H9 (cell line): ENCODE results near the gene PSAPL1. TPM values are rescaled to one million over a fixed set of nuclear protein-coding genes. Genes with fewer than 3 reads are reported as not detected.

Experiments
- DNase-seq: peaks from one replicate; pipeline ENCODE4 v3.0.0-alpha.2; 2017
- H2AFZ ChIP-seq: one replicate; pipeline ENCODE4 v1.6.1; 2013; ENCODE audit warnings: mild to moderate bottlenecking, low read length, control low read depth, moderate library complexity
- H2AK5ac ChIP-seq: 2 replicates; pipeline ENCODE4 v1.6.1; 2013; ENCODE audit warnings: low read length, control low read depth, mixed read lengths; ENCODE audit not compliant: insufficient read length
- H2BK120ac ChIP-seq: one replicate; pipeline ENCODE4 v1.6.1; 2013; ENCODE audit warnings: low read depth, mild to moderate bottlenecking, low read length, control low read depth, inconsistent platforms; ENCODE audit not compliant: poor library complexity, severe bottlenecking
- H2BK12ac ChIP-seq: 2 replicates; pipeline ENCODE4 v1.6.1; 2013; ENCODE audit warnings: low read length, control low read depth, mixed read lengths, low read depth; ENCODE audit not compliant: insufficient read length
- H2BK15ac ChIP-seq: 2 replicates; pipeline ENCODE4 v1.6.1; 2013; ENCODE audit warnings: low read depth, low read length, control low read depth
- H2BK20ac ChIP-seq: one replicate; pipeline ENCODE4 v1.6.1; 2013; ENCODE audit warnings: low read depth, mild to moderate bottlenecking, low read length, control low read depth, inconsistent platforms; ENCODE audit not compliant: poor library complexity, severe bottlenecking
- H2BK5ac ChIP-seq: 2 replicates; pipeline ENCODE4 v1.6.1; 2013; ENCODE audit warnings: low read length, control low read depth, mixed read lengths; ENCODE audit not compliant: insufficient read length
- H3K14ac ChIP-seq: 2 replicates; pipeline ENCODE4 v1.6.1; 2013; ENCODE audit warnings: low read length, control low read depth; ENCODE audit not compliant: insufficient read depth
- H3K18ac ChIP-seq: 2 replicates; pipeline ENCODE4 v1.6.1; 2013; ENCODE audit warnings: low read depth, mild to moderate bottlenecking, mixed read lengths, low read length, control low read depth; ENCODE audit not compliant: insufficient read length
- H3K23ac ChIP-seq: 2 replicates; pipeline ENCODE4 v1.6.1; 2013; ENCODE audit warnings: low read length, control low read depth, mixed read lengths, low read depth; ENCODE audit not compliant: insufficient read length
- H3K23me2 ChIP-seq: 2 replicates; pipeline ENCODE4 v1.6.1; 2013; ENCODE audit warnings: low read depth, mild to moderate bottlenecking, mixed read lengths, low read length, control low read depth; ENCODE audit not compliant: insufficient read length, poor library complexity, severe bottlenecking
- H3K27ac ChIP-seq: 2 replicates; pipeline ENCODE4 v1.5.1; 2013; ENCODE audit warnings: low read length, control low read depth, mixed read lengths, low read depth; ENCODE audit not compliant: insufficient read length
- H3K27me3 ChIP-seq: 2 replicates; pipeline ENCODE4 v1.6.1; 2013; ENCODE audit warnings: low read length, control low read depth, inconsistent platforms; ENCODE audit not compliant: insufficient read depth
- H3K4ac ChIP-seq: 2 replicates; pipeline ENCODE4 v1.6.1; 2013; ENCODE audit warnings: low read depth, mild to moderate bottlenecking, control low read depth, inconsistent platforms, low read length, moderate library complexity
- H3K4me1 ChIP-seq: 2 replicates; pipeline ENCODE4 v1.6.1; 2013; ENCODE audit warnings: low read length, control low read depth, inconsistent platforms; ENCODE audit not compliant: insufficient read depth
- H3K4me2 ChIP-seq: 2 replicates; pipeline ENCODE4 v1.6.1; 2013; ENCODE audit warnings: low read length, control low read depth, mixed read lengths; ENCODE audit not compliant: insufficient read length, insufficient read depth
- H3K56ac ChIP-seq: 2 replicates; pipeline ENCODE4 v1.6.1; 2013; ENCODE audit warnings: low read depth, mild to moderate bottlenecking, mixed read lengths, low read length, control low read depth; ENCODE audit not compliant: insufficient read length
- H3K79me1 ChIP-seq: 2 replicates; pipeline ENCODE4 v1.6.1; 2013; ENCODE audit warnings: low read depth, mild to moderate bottlenecking, moderate library complexity, low read length, control low read depth, inconsistent platforms; ENCODE audit not compliant: insufficient read depth, poor library complexity, severe bottlenecking
- H3K79me2 ChIP-seq: 2 replicates; pipeline ENCODE4 v1.6.1; 2013; ENCODE audit warnings: low read length, control low read depth, inconsistent platforms; ENCODE audit not compliant: insufficient read depth
- H3K9ac ChIP-seq: 2 replicates; pipeline ENCODE4 v1.6.1; 2013; ENCODE audit warnings: low read length, control low read depth, mixed read lengths; ENCODE audit not compliant: insufficient read length; ENCODE audit errors: extremely low read depth
- H3K9me3 ChIP-seq: one replicate; pipeline ENCODE4 v1.6.1; 2013; ENCODE audit warnings: low read depth, low read length, inconsistent platforms; ENCODE audit not compliant: control insufficient read depth
- H3T11ph ChIP-seq: one replicate; pipeline ENCODE4 v1.6.1; 2013; ENCODE audit warnings: mild to moderate bottlenecking, low read length, control low read depth, inconsistent platforms
- H4K20me1 ChIP-seq: one replicate; pipeline ENCODE4 v1.6.1; 2013; ENCODE audit not compliant: control insufficient read depth, insufficient read length, insufficient read depth
- H4K5ac ChIP-seq: 2 replicates; pipeline ENCODE4 v1.6.1; 2013; ENCODE audit warnings: low read depth, mild to moderate bottlenecking, mixed read lengths, low read length, control low read depth; ENCODE audit not compliant: insufficient read length
- H4K8ac ChIP-seq: replicated peaks from 2 replicates; pipeline ENCODE4 v1.6.1; 2013; ENCODE audit warnings: low read length, control low read depth, mixed read lengths, low read depth; ENCODE audit not compliant: insufficient read length
- H4K91ac ChIP-seq: 2 replicates; pipeline ENCODE4 v1.6.1; 2013; ENCODE audit warnings: low read depth, mild to moderate bottlenecking, moderate library complexity, mixed read lengths, low read length, control low read depth; ENCODE audit not compliant: insufficient read length
- H3K27ac Mint-ChIP-seq, 3 experiments: 2 replicates in 2 of 3; 3 replicates in 1 of 3; pipeline ENCODE4 v1.8.0; 2020 to 2021; ENCODE audit warnings: mixed read lengths in 3 of 3, mild to moderate bottlenecking in 1 of 3, moderate library complexity in 1 of 3
- H3K27me3 Mint-ChIP-seq: 2 replicates; pipeline ENCODE4 v1.8.0; 2021; ENCODE audit warnings: low read depth, mild to moderate bottlenecking, moderate library complexity, mixed read lengths
- H3K36me3 Mint-ChIP-seq, 3 experiments: 2 replicates in 2 of 3; 3 replicates in 1 of 3; pipeline ENCODE4 v1.8.0; 2020 to 2021; ENCODE audit warnings: low read depth in 3 of 3, mixed read lengths in 3 of 3; ENCODE audit not compliant: insufficient read depth in 1 of 3
- H3K4me1 Mint-ChIP-seq, 2 experiments: 2 replicates each; pipeline ENCODE4 v1.8.0; 2020; ENCODE audit warnings: mixed read lengths in 2 of 2
- H3K4me3 Mint-ChIP-seq, 2 experiments: 2 replicates in 1 of 2; 3 replicates in 1 of 2; pipeline ENCODE4 v1.8.0; 2020 to 2021; ENCODE audit warnings: mild to moderate bottlenecking in 2 of 2, mixed read lengths in 2 of 2, moderate library complexity in 1 of 2
- H3K9me3 Mint-ChIP-seq, 2 experiments: 2 replicates in 1 of 2; 3 replicates in 1 of 2; pipeline ENCODE4 v1.8.0; 2020; ENCODE audit warnings: mild to moderate bottlenecking in 2 of 2, mixed read lengths in 2 of 2, moderate library complexity in 1 of 2
- CTCF ChIP-seq: fragments of 200-600 bp; sonication (generic); conservative IDR thresholded peaks from 3 replicates; pipeline ENCODE4 v1.8.0; 2021; ENCODE audit warnings: antibody characterized with exemption, mild to moderate bottlenecking
- WGBS: extraction: QIAGEN DNeasy Blood & Tissue Kit; methylation state at CpG from one replicate; pipeline ENCODE4 v1.1.7; 2013; ENCODE audit warnings: missing lambda C conversion rate, low lambda C conversion rate, mixed read lengths; ENCODE audit not compliant: insufficient read length; ENCODE audit errors: extremely low coverage; 5-methylcytosine and 5-hydroxymethylcytosine counted together
- total RNA-seq: library from RNA; stranded (reverse); gene quantifications from 2 replicates; pipeline ENCODE4 v1.2.1, GENCODE V29; 2021

Gene PSAPL1
- total RNA-seq, 1 experiment from 2014 or later = 0.04 TPM

GRCh38 chr4:7390906-7391636 lies 43.7 kb downstream of the PSAPL1 start:
- no peak for TF ChIP-seq CTCF
- H4K8ac ChIP-seq = no peak overlapping the region
- H2AFZ ChIP-seq = no peak overlapping the region
- no peaks in the 10 kb centered on the region; the same call in 1 of the 2 replicates for H3K27me3 ChIP-seq
- H2BK120ac ChIP-seq = no peak overlapping the region
- no peak overlapping the region for H4K91ac ChIP-seq
- WGBS = no CpG with 5 or more reads among the region's 18 CpGs
- H2AK5ac ChIP-seq = no peak overlapping the region
- no peak overlapping the region for H3K4me2 ChIP-seq
- H2BK12ac ChIP-seq = no peak overlapping the region
- H3K56ac ChIP-seq = no peak overlapping the region
- no peaks in the 10 kb centered on the region for H3K79me2 ChIP-seq
- DNase-seq = peak; percentile 13
- H2BK5ac ChIP-seq = no peak overlapping the region
- no peak overlapping the region for H3T11ph ChIP-seq
- no peaks in the 10 kb centered on the region for H4K20me1 ChIP-seq
- no peaks in the 10 kb centered on the region for H3K79me1 ChIP-seq
- H4K5ac ChIP-seq = no peak overlapping the region
- Mint-ChIP-seq H3K36me3 (no peaks in the 10 kb centered on the region), H3K4me1 (peaks cover 3 to 7% of the 10 kb centered on the region in 2 experiments; a peak in 3 of 4 replicates), H3K27me3 (peaks cover 8% of the 10 kb centered on the region), H3K9me3 (peaks cover 3 to 8% of the 10 kb centered on the region in 2 experiments; a peak in 3 of 5 replicates), H3K4me3 (no peak overlapping the region), H3K27ac (no peak overlapping the region)
- no peaks in the 10 kb centered on the region for H3K4me1 ChIP-seq
- H3K9ac ChIP-seq = no peak overlapping the region
- no peaks in the 10 kb centered on the region for H3K9me3 ChIP-seq
- H3K14ac ChIP-seq = no peak overlapping the region; the same call in 1 of the 2 replicates
- no peak overlapping the region for H3K4ac ChIP-seq
- no peak overlapping the region for H3K23ac ChIP-seq
- no peak overlapping the region for H3K27ac ChIP-seq
- no peaks in the 10 kb centered on the region for H3K23me2 ChIP-seq
- H3K18ac ChIP-seq = no peak overlapping the region
- H2BK15ac ChIP-seq = no peak overlapping the region
- H2BK20ac ChIP-seq = no peak overlapping the region
